ENCODE data around the gene KLK2.
A peak's percentile ranks its signal among the peaks of the same experiment; 100 is the strongest.
"Not testable (repeated sequence)": the region's sequence is repeated elsewhere in the genome, so short reads cannot be mapped to it uniquely, and the experiment has no call there.

KLK2 gene

GRCh38 chr19:50896089-50896590 lies 22.9 kb downstream of the KLK2 start:
- not testable (repeated sequence) for DNase-seq

- DNase-seq: no peak
These were observed 23.5 kb downstream of the KLK2 start for GRCh38 chr19:50896591-50897190.

GRCh38 chr19:50897191-50897607 lies 24.0 kb downstream of the KLK2 start:
- DNase-seq: no peak

- no peak for DNase-seq
These were observed 24.4 kb downstream of the KLK2 start for GRCh38 chr19:50897612-50898011.

- DNase-seq: no peak
These were observed 24.8 kb downstream of the KLK2 start for GRCh38 chr19:50898018-50898417.

GRCh38 chr19:50899569-50899968 lies 26.3 kb downstream of the KLK2 start:
- no peak for DNase-seq

GRCh38 chr19:50902640-50903039 lies 29.4 kb downstream of the KLK2 start:
- no peak for DNase-seq

GRCh38 chr19:50906217-50906616 lies 33.0 kb downstream of the KLK2 start:
- DNase-seq: no peak

GRCh38 chr19:50908336-50908735 lies 35.1 kb downstream of the KLK2 start:
- no peak for DNase-seq

GRCh38 chr19:50909240-50910070 lies 36.2 kb downstream of the KLK2 start:
- DNase-seq: no peak

- DNase-seq: no peak
These were observed 37.5 kb downstream of the KLK2 start for GRCh38 chr19:50910722-50911121.

GRCh38 chr19:50911206-50912101 lies 38.2 kb downstream of the KLK2 start, which contains the start of gene KLK4:
Gene KLK4 (minus strand): TSS chr19:50911395. CDS start chr19:50910738, 657 bp downstream.
- no peak for DNase-seq

GRCh38 chr19:50912102-50912599 lies 38.9 kb downstream of the KLK2 start:
- no peak for DNase-seq

GRCh38 chr19:50912727-50913716 lies 39.8 kb downstream of the KLK2 start:
- no peak for DNase-seq

GRCh38 chr19:50916069-50916468 lies 42.8 kb downstream of the KLK2 start:
- DNase-seq: no peak

GRCh38 chr19:50921426-50922316 lies 48.4 kb downstream of the KLK2 start:
- no peak for DNase-seq

- peak; percentile 65 to 77 for DNase-seq
These were observed 49.1 kb downstream of the KLK2 start for GRCh38 chr19:50922317-50922853.

- DNase-seq: no peak
These were observed 51.3 kb downstream of the KLK2 start for GRCh38 chr19:50924586-50924985.

GRCh38 chr19:50925734-50926133 lies 52.5 kb downstream of the KLK2 start:
- DNase-seq: no peak

- DNase-seq: no peak
These were observed 52.9 kb downstream of the KLK2 start for GRCh38 chr19:50926144-50926543.

Data from NCI-H524 (cell line).